ENCODE results near the gene LRP1B. TPM values are rescaled to one million over a fixed set of nuclear protein-coding genes. Genes with fewer than 3 reads are reported as not detected.
"Not testable (repeated sequence)": the region's sequence is repeated elsewhere in the genome, so short reads cannot be mapped to it uniquely, and the experiment has no call there.

The LRP1B gene
- total and polyA plus RNA-seq, 2 experiments from 2014 or later, result not detected

- H3K27ac ChIP-seq, result no peak overlapping the region
- no peak overlapping the region for H3K9ac ChIP-seq
- no peaks in the 10 kb centered on the region for H3K79me2 ChIP-seq (ENCODE audit: insufficient read depth)
- no peak overlapping the region for H2AFZ ChIP-seq
- no peaks in the 10 kb centered on the region for H4K20me1 ChIP-seq (ENCODE audit: insufficient read depth)
- no peaks in the 10 kb centered on the region for H3K9me2 ChIP-seq (ENCODE audit: insufficient read depth)
- H3K9me3 ChIP-seq (ENCODE audit: low read depth), result no peaks in the 10 kb centered on the region
- H3K4me1 ChIP-seq (ENCODE audit: insufficient read depth), result no peaks in the 10 kb centered on the region
- H3K4me2 ChIP-seq (ENCODE audit: unreplicated experiment), result no peak overlapping the region
- 71 to 87% methylated on average over 1 of the region's 1 CpG for WGBS, 2 experiments (ENCODE audit: low coverage in 1 of 2, low lambda C conversion rate in 2 of 2, missing lambda C conversion rate in 2 of 2)
- H3K27me3 ChIP-seq (replicated peaks; ENCODE audit: insufficient read depth), result no peaks in the 10 kb centered on the region
- no peak for DNase-seq
- H3F3A ChIP-seq (ENCODE audit: insufficient read depth), result no peaks in the 10 kb centered on the region
- H3K36me3 ChIP-seq (ENCODE audit: low read depth), result no peaks in the 10 kb centered on the region
- in situ Hi-C loops (cut with MboI), result no loop called here
- no peak overlapping the region for H3K4me3 ChIP-seq
- TF ChIP-seq EZH2phosphoT487 (IDR thresholded peaks at IDR 0.05; ENCODE audit: insufficient read depth, low read depth), result no peak
- no peak for TF ChIP-seq EZH2 (IDR thresholded peaks at IDR 0.05; ENCODE audit: insufficient read depth, poor library complexity, severe bottlenecking)
These were observed 1835.0 kb downstream of the LRP1B start for GRCh38 chr2:140295767-140296166.

GRCh38 chr2:140288726-140289125 is 1842.1 kb downstream of the LRP1B start:
- Histone ChIP-seq H3K79me2 (ENCODE audit: insufficient read depth) (no peaks in the 10 kb centered on the region), H3K9me2 (ENCODE audit: insufficient read depth) (no peaks in the 10 kb centered on the region), H3K36me3 (ENCODE audit: low read depth) (no peaks in the 10 kb centered on the region), H3K27ac (no peak overlapping the region), H2AFZ (no peak overlapping the region), H3K4me2 (ENCODE audit: unreplicated experiment) (no peak overlapping the region), H3K9ac (no peak overlapping the region), H3K4me1 (ENCODE audit: insufficient read depth) (no peaks in the 10 kb centered on the region), H3K4me3 (no peak overlapping the region), H3K9me3 (ENCODE audit: low read depth) (no peaks in the 10 kb centered on the region), H3F3A (ENCODE audit: insufficient read depth) (no peaks in the 10 kb centered on the region), H4K20me1 (ENCODE audit: insufficient read depth) (no peaks in the 10 kb centered on the region), H3K27me3 (replicated peaks; ENCODE audit: insufficient read depth) (no peaks in the 10 kb centered on the region)
- no peak for DNase-seq
- TF ChIP-seq EZH2phosphoT487 (IDR thresholded peaks at IDR 0.05; ENCODE audit: insufficient read depth, low read depth) (no peak), EZH2 (IDR thresholded peaks at IDR 0.05; ENCODE audit: insufficient read depth, poor library complexity, severe bottlenecking) (no peak)
- in situ Hi-C loops (cut with MboI), result no loop called here

- Histone ChIP-seq H3K4me1 (ENCODE audit: insufficient read depth) (no peaks in the 10 kb centered on the region), H3K9me2 (ENCODE audit: insufficient read depth) (no peaks in the 10 kb centered on the region; the same call in 1 of the 2 replicates), H3K36me3 (ENCODE audit: low read depth) (no peaks in the 10 kb centered on the region), H2AFZ (no peak overlapping the region), H3K9ac (no peak overlapping the region), H4K20me1 (ENCODE audit: insufficient read depth) (no peaks in the 10 kb centered on the region), H3K79me2 (ENCODE audit: insufficient read depth) (no peaks in the 10 kb centered on the region), H3K4me3 (no peak overlapping the region), H3K9me3 (ENCODE audit: low read depth) (no peaks in the 10 kb centered on the region), H3K27ac (no peak overlapping the region), H3K27me3 (replicated peaks; ENCODE audit: insufficient read depth) (no peaks in the 10 kb centered on the region), H3K4me2 (ENCODE audit: unreplicated experiment) (no peak overlapping the region), H3F3A (ENCODE audit: insufficient read depth) (no peaks in the 10 kb centered on the region)
- DNase-seq, result no peak
- TF ChIP-seq EZH2 (IDR thresholded peaks at IDR 0.05; ENCODE audit: insufficient read depth, poor library complexity, severe bottlenecking), result no peak
- no peak for TF ChIP-seq EZH2phosphoT487 (IDR thresholded peaks at IDR 0.05; ENCODE audit: insufficient read depth, low read depth)
- in situ Hi-C loops (cut with MboI), result no loop called here
- WGBS, 2 experiments (ENCODE audit: low coverage in 1 of 2, low lambda C conversion rate in 2 of 2, missing lambda C conversion rate in 2 of 2), result 43 to 63% methylated on average over 2 of the region's 2 CpGs
These were observed 1842.6 kb downstream of the LRP1B start for GRCh38 chr2:140288213-140288612.

- WGBS, 2 experiments (ENCODE audit: low coverage in 1 of 2, low lambda C conversion rate in 2 of 2, missing lambda C conversion rate in 2 of 2), result 0% methylated on average over 1 of the region's 1 CpG
- no peak overlapping the region for H2AFZ ChIP-seq
- no peaks in the 10 kb centered on the region for H3K4me1 ChIP-seq (ENCODE audit: insufficient read depth)
- no peak for DNase-seq
- no peaks in the 10 kb centered on the region for H4K20me1 ChIP-seq (ENCODE audit: insufficient read depth)
- H3K9me2 ChIP-seq (ENCODE audit: insufficient read depth), result no peaks in the 10 kb centered on the region; the same call in 1 of the 2 replicates
- H3K4me3 ChIP-seq, result no peak overlapping the region
- in situ Hi-C loops (cut with MboI), result no loop called here
- no peaks in the 10 kb centered on the region for H3K27me3 ChIP-seq (replicated peaks; ENCODE audit: insufficient read depth)
- no peaks in the 10 kb centered on the region for H3K36me3 ChIP-seq (ENCODE audit: low read depth)
- H3K4me2 ChIP-seq (ENCODE audit: unreplicated experiment), result no peak overlapping the region
- no peaks in the 10 kb centered on the region for H3K9me3 ChIP-seq (ENCODE audit: low read depth)
- TF ChIP-seq EZH2 (IDR thresholded peaks at IDR 0.05; ENCODE audit: insufficient read depth, poor library complexity, severe bottlenecking) (no peak), EZH2phosphoT487 (IDR thresholded peaks at IDR 0.05; ENCODE audit: insufficient read depth, low read depth) (no peak)
- H3K9ac ChIP-seq, result no peak overlapping the region
- no peak overlapping the region for H3K27ac ChIP-seq
- no peaks in the 10 kb centered on the region for H3K79me2 ChIP-seq (ENCODE audit: insufficient read depth)
- no peaks in the 10 kb centered on the region for H3F3A ChIP-seq (ENCODE audit: insufficient read depth)
These were observed 1844.4 kb downstream of the LRP1B start for GRCh38 chr2:140286377-140286776.

GRCh38 chr2:140277344-140277743 is 1853.5 kb downstream of the LRP1B start:
- in situ Hi-C loops (cut with MboI); H3K4me3 ChIP-seq; H3K27ac ChIP-seq; H3K9me3 ChIP-seq (ENCODE audit: low read depth); H3K9me2 ChIP-seq (ENCODE audit: insufficient read depth); H2AFZ ChIP-seq; H3K27me3 ChIP-seq (replicated peaks; ENCODE audit: insufficient read depth); H3K4me2 ChIP-seq (ENCODE audit: unreplicated experiment); H4K20me1 ChIP-seq (ENCODE audit: insufficient read depth); H3K79me2 ChIP-seq (ENCODE audit: insufficient read depth); H3K9ac ChIP-seq; H3K4me1 ChIP-seq (ENCODE audit: insufficient read depth); H3F3A ChIP-seq (ENCODE audit: insufficient read depth); DNase-seq; H3K36me3 ChIP-seq (ENCODE audit: low read depth): not testable (repeated sequence)
- WGBS, 2 experiments (ENCODE audit: low coverage in 1 of 2, low lambda C conversion rate in 2 of 2, missing lambda C conversion rate in 2 of 2), result 24 to 27% methylated on average over 5 of the region's 5 CpGs
